HCT116 (cell line): ENCODE measurements around the gene NFKB1. TPM values are rescaled to one million over a fixed set of nuclear protein-coding genes. Genes with fewer than 3 reads are reported as not detected.

Source experiments
- ATAC-seq: fragments of 200-7000 bp; cut with Tn5 transposase; 2 replicates; pipeline ENCODE4 v1.9.1; 2020; ENCODE audit warnings: mild to moderate bottlenecking, moderate library complexity
- BruUV-seq: library from RNA; stranded (reverse); fragments of 400-500 nt; replicated peaks from 2 replicates; lab custom pipeline; 2021; lab: Mats Ljungman, UMichigan
- CTCF ChIA-PET: fragments of 300-600 bp; sonication (Branson Sonifier 250); formaldehyde crosslinking; loops from one replicate; lab custom pipeline; 2021; ENCODE audit warnings: antibody characterized with exemption; lab: Charles Lee
- POLR2A ChIA-PET: fragments of 300-600, 350-600 bp; sonication (Branson Sonifier 250); formaldehyde crosslinking; loops from one replicate; lab custom pipeline; 2021; ENCODE audit warnings: antibody characterized with exemption; lab: Charles Lee
- RAD21 ChIA-PET, 2 experiments: fragments of 300-600 bp; sonication (Branson Sonifier 250); formaldehyde crosslinking; loops; one replicate each; lab custom pipeline; 2023; ENCODE audit warnings: low total read pairs in 2 of 2; ENCODE audit not compliant: uncharacterized antibody in 2 of 2, unreplicated experiment in 2 of 2, low non-redundant PET in 1 of 2; lab: Charles Lee
- DNase-seq: peaks from one replicate; pipeline ENCODE4 v3.0.0-alpha.2; 2010; ENCODE audit warnings: low read depth, low spot score
- H2AFZ ChIP-seq: fragments of 200-600 bp; shearing (Covaris generic), sonication (generic); 2 replicates; pipeline ENCODE4 v1.6.1; 2017; ENCODE audit warnings: low read depth, mixed run types, mixed read lengths, antibody characterized with exemption, low read length; ENCODE audit not compliant: poor library complexity, severe bottlenecking
- H3K27ac ChIP-seq: 2 replicates; pipeline ENCODE4 v1.5.1; 2012; ENCODE audit warnings: low read depth, low read length
- H3K27me3 ChIP-seq: fragments of 200-600 bp; sonication (generic); 2 replicates; pipeline ENCODE4 v1.6.1; 2016; ENCODE audit warnings: mixed run types, low read length, mixed read lengths; ENCODE audit not compliant: insufficient read depth
- H3K36me3 ChIP-seq, 2 experiments: fragments of 200-500 bp in 1 of 2; fragments of 200-600 bp in 1 of 2; sonication (Bioruptor generic) in 1 of 2; sonication (generic) in 1 of 2; 2 replicates each; pipeline versions ENCODE4 v1.5.1 to v1.6.1; 2014 to 2016; ENCODE audit warnings: low read length in 2 of 2, inconsistent platforms in 1 of 2, mixed read lengths in 1 of 2, mixed run types in 1 of 2; ENCODE audit not compliant: insufficient read depth in 2 of 2, control insufficient read depth in 1 of 2
- H3K4me1 ChIP-seq, 2 experiments: fragments of 200-600 bp in 1 of 2; sonication (generic) in 1 of 2; 2 replicates each; pipeline versions ENCODE4 v1.5.1 to v1.6.1; 2012 to 2017; ENCODE audit warnings: low read length in 2 of 2, inconsistent platforms in 1 of 2, mild to moderate bottlenecking in 1 of 2, mixed read lengths in 1 of 2, mixed run types in 1 of 2, moderate library complexity in 1 of 2; ENCODE audit not compliant: insufficient read depth in 2 of 2, control insufficient read depth in 1 of 2
- H3K4me2 ChIP-seq: fragments of 200-600 bp; sonication (generic); 2 replicates; pipeline ENCODE4 v1.6.1; 2017; ENCODE audit warnings: mixed run types, low read length, mixed read lengths
- H3K4me3 ChIP-seq, 2 experiments: fragments of 200-600 bp in 1 of 2; sonication (generic) in 1 of 2; replicated peaks in 1 of 2; 2 replicates each; pipeline ENCODE4 v1.5.1; 2011 to 2016; ENCODE audit warnings: low read length in 2 of 2, control low read depth in 1 of 2, low read depth in 1 of 2, mild to moderate bottlenecking in 1 of 2, mixed read lengths in 1 of 2, mixed run types in 1 of 2
- H3K79me2 ChIP-seq: fragments of 200-600 bp; sonication (generic); 2 replicates; pipeline ENCODE4 v1.6.1; 2017; ENCODE audit warnings: mild to moderate bottlenecking, mixed run types, low read length, moderate library complexity, mixed read lengths; ENCODE audit not compliant: insufficient read depth
- H3K9ac ChIP-seq: fragments of 200-600 bp; sonication (generic); 2 replicates; pipeline ENCODE4 v1.6.1; 2016; ENCODE audit warnings: low read length, mixed read lengths
- H3K9me2 ChIP-seq: fragments of 200-600 bp; sonication (generic), shearing (Covaris generic); 2 replicates; pipeline ENCODE4 v1.6.1; 2017; ENCODE audit warnings: mixed run types, mild to moderate bottlenecking, moderate library complexity; ENCODE audit not compliant: insufficient read depth
- H3K9me3 ChIP-seq, 2 experiments: fragments of 200-500 bp in 1 of 2; fragments of 200-600 bp in 1 of 2; sonication (Bioruptor generic) in 1 of 2; sonication (generic) in 1 of 2; 2 replicates each; pipeline ENCODE4 v1.6.1; 2014 to 2017; ENCODE audit warnings: low read length in 2 of 2, mixed read lengths in 2 of 2, inconsistent platforms in 1 of 2, low read depth in 1 of 2, mild to moderate bottlenecking in 1 of 2, mixed run types in 1 of 2, moderate library complexity in 1 of 2; ENCODE audit not compliant: control insufficient read depth in 1 of 2, insufficient read depth in 1 of 2
- H4K20me1 ChIP-seq: fragments of 200-600 bp; sonication (generic), shearing (Covaris generic); 2 replicates; pipeline ENCODE4 v1.6.1; 2017; ENCODE audit warnings: mixed run types, mild to moderate bottlenecking, moderate library complexity; ENCODE audit not compliant: insufficient read depth
- CBX3 ChIP-seq: IDR thresholded peaks from 2 replicates; pipeline ENCODE4 v1.6.1; 2012; ENCODE audit warnings: low read depth
- CEBPB ChIP-seq: IDR thresholded peaks from 2 replicates; pipeline ENCODE4 v1.6.1; 2012; ENCODE audit warnings: low read depth
- EGR1 ChIP-seq: IDR thresholded peaks from 2 replicates; pipeline ENCODE4 v1.6.1; 2012; ENCODE audit warnings: low read depth
- ELF1 ChIP-seq: IDR thresholded peaks from 2 replicates; pipeline ENCODE4 v1.6.1; 2012; ENCODE audit warnings: low read depth, borderline replicate concordance
- EZH2 ChIP-seq: fragments of 200-600 bp; sonication (generic); IDR thresholded peaks from 2 replicates; pipeline ENCODE4 v1.6.1; 2017; ENCODE audit warnings: antibody characterized with exemption, mixed run types
- FOSL1 ChIP-seq: IDR thresholded peaks from 2 replicates; pipeline ENCODE4 v1.6.1; 2012; ENCODE audit warnings: low read depth
- JUND ChIP-seq: IDR thresholded peaks from 2 replicates; pipeline ENCODE4 v1.6.1; 2012
- POLR2AphosphoS5 ChIP-seq: IDR thresholded peaks from 2 replicates; pipeline ENCODE4 v1.6.1; 2011; ENCODE audit warnings: mild to moderate bottlenecking, low read depth, low read length, moderate library complexity
- RAD21 ChIP-seq: IDR thresholded peaks from 2 replicates; pipeline ENCODE4 v1.6.1; 2012; ENCODE audit warnings: low read depth, mild to moderate bottlenecking
- SP1 ChIP-seq: IDR thresholded peaks from 2 replicates; pipeline ENCODE4 v1.6.1; 2012; ENCODE audit warnings: low read depth
- TCF7L2 ChIP-seq: IDR thresholded peaks from 2 replicates; pipeline ENCODE4 v1.7.0; 2011; ENCODE audit warnings: borderline replicate concordance, inconsistent platforms; ENCODE audit not compliant: insufficient read depth, insufficient read length; ENCODE audit errors: extremely low read depth
- ZBTB33 ChIP-seq: IDR thresholded peaks from 2 replicates; pipeline ENCODE4 v1.6.1; 2011; ENCODE audit warnings: mild to moderate bottlenecking, low read length, moderate library complexity; ENCODE audit not compliant: insufficient replicate concordance; ENCODE audit errors: extremely low read depth
- ZFX ChIP-seq: fragments of 450-650 bp; IDR thresholded peaks from 2 replicates; pipeline ENCODE4 v1.6.1; 2017
- ZNF274 ChIP-seq: fragments of 200-500 bp; sonication (Bioruptor generic); IDR thresholded peaks from 2 replicates; pipeline ENCODE4 v1.6.1; 2014; ENCODE audit warnings: mild to moderate bottlenecking, low read depth, low read length, inconsistent platforms
- intact Hi-C: fragments of 100-400 bp; cut with micrococcal nuclease; formaldehyde crosslinking; loops from 2 replicates; pipeline ENCODE4 v1.10.0; 2022
- total RNA-seq: library from RNA; stranded (reverse); gene quantifications from one replicate; pipeline ENCODE4 v1.2.1, GENCODE V29; 2021; ENCODE audit not compliant: unreplicated experiment
- TF ChIP-seq, protein P1 (sequence below): IDR thresholded peaks from 2 replicates; pipeline ENCODE4 v1.6.1; 2012

NFKB1 gene
- total RNA-seq, 1 experiment from 2014 or later: 29.4 TPM

GRCh38 chr4:102594000-102594399, 92.8 kb downstream of the NFKB1 start:
- Histone ChIP-seq H2AFZ (no peak overlapping the region), H3K36me3 (peaks cover 2 to 12% of the 10 kb centered on the region in 2 experiments; a peak in 3 of 4 replicates), H3K9ac (no peak overlapping the region), H3K9me2 (no peaks in the 10 kb centered on the region), H3K27ac (no peak overlapping the region), H3K4me2 (no peak overlapping the region), H3K27me3 (no peaks in the 10 kb centered on the region), H3K9me3 (no peaks in the 10 kb centered on the region; a peak in 1 of 4 replicates), H3K4me3 (no peak overlapping the region), H3K79me2 (no peaks in the 10 kb centered on the region), H4K20me1 (0 out of 2 replicates have a peak, but pooled peaks cover 2% of the 10 kb centered on the region), H3K4me1 (no peaks in the 10 kb centered on the region)
- ATAC-seq (no peak), DNase-seq (no peak)
- ChIA-PET CTCF (no interaction called here), RAD21 (no interaction called here), POLR2A (no interaction called here)
- BruUV-seq: no TSS peak
- intact Hi-C loops: no loop called here
- TF ChIP-seq RAD21 (no peak), ELF1 (no peak), EGR1 (no peak), ZBTB33 (no peak), POLR2AphosphoS5 (no peak), SP1 (no peak)
- TF ChIP-seq, protein P1, sequence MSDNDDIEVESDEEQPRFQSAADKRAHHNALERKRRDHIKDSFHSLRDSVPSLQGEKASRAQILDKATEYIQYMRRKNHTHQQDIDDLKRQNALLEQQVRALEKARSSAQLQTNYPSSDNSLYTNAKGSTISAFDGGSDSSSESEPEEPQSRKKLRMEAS: no peak

DNA sequence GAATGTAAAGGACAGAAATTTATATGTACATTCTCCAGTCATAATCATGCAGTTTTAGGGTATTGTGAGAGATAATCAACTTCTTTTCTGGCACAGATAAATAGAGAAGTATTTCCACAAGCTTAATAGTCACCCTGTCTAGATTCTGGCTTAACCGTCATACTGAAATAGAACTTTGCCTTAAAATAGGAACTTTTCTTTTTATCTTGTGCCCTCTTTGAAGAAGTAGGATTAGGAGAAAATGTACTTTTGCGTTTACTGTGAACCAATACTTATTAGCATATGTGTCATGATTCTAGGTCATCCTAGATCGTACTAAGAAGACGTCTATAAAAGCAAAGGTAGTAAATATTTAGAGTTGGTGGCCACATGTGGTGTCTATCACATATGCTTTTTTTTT, 95.4 kb downstream of the NFKB1 start:
- RAD21 ChIA-PET: no interaction called here
- H3K27ac ChIP-seq: no peak overlapping the region
- H3K36me3 ChIP-seq: peaks cover 2 to 12% of the 10 kb centered on the region in 2 experiments; a peak in 3 of 4 replicates
- no peaks in the 10 kb centered on the region for H3K9me2 ChIP-seq
- ATAC-seq (no peak), DNase-seq (no peak)
- intact Hi-C loops: no loop called here
- no peak overlapping the region for H3K9ac ChIP-seq
- no peak overlapping the region for H2AFZ ChIP-seq
- no peaks in the 10 kb centered on the region for H3K4me1 ChIP-seq
- TF ChIP-seq EZH2 (no peak), ELF1 (no peak), RAD21 (no peak), ZBTB33 (no peak), CBX3 (no peak), JUND (no peak), ZFX (no peak), TCF7L2 (no peak), CEBPB (no peak), SP1 (no peak), FOSL1 (no peak), ZNF274 (no peak), EGR1 (no peak), POLR2AphosphoS5 (no peak)
- TF ChIP-seq, all 23 proteins: peak for 0
- Histone ChIP-seq H3K27me3 (no peaks in the 10 kb centered on the region), H3K79me2 (no peaks in the 10 kb centered on the region), H3K4me3 (no peak overlapping the region), H3K4me2 (no peak overlapping the region), H4K20me1 (0 out of 2 replicates have a peak, but pooled peaks cover 2% of the 10 kb centered on the region), H3K9me3 (no peaks in the 10 kb centered on the region)
- no TSS peak for BruUV-seq
- CTCF ChIA-PET: no interaction called here
- POLR2A ChIA-PET: no interaction called here
